Ectodermal cell (in vitro differentiated cells): Measurements from ENCODE around the gene CHID1.

Experiments used
- H3K27ac ChIP-seq: 2 replicates; pipeline ENCODE4 v1.7.0; 2013; ENCODE audit warnings: mild to moderate bottlenecking, low read depth, low read length; ENCODE audit not compliant: insufficient read depth, poor library complexity, severe bottlenecking
- H3K27me3 ChIP-seq: 2 replicates; pipeline ENCODE4 v1.7.0; 2013; ENCODE audit warnings: mild to moderate bottlenecking, low read length; ENCODE audit not compliant: insufficient read depth, control insufficient read depth, poor library complexity, severe bottlenecking
- H3K36me3 ChIP-seq: one replicate; pipeline ENCODE4 v1.7.0; 2013; ENCODE audit warnings: low read length; ENCODE audit not compliant: control insufficient read depth, insufficient read depth
- H3K4me1 ChIP-seq: one replicate; pipeline ENCODE4 v1.7.0; 2013; ENCODE audit warnings: low read length; ENCODE audit not compliant: control insufficient read depth, insufficient read depth
- H3K4me3 ChIP-seq: 2 replicates; pipeline ENCODE4 v1.7.0; 2013; ENCODE audit warnings: low read depth, low read length, control low read depth; ENCODE audit not compliant: insufficient read depth
- H3K9me3 ChIP-seq: 2 replicates; pipeline ENCODE4 v1.7.0; 2013; ENCODE audit warnings: mild to moderate bottlenecking, low read length, moderate library complexity; ENCODE audit not compliant: control insufficient read depth
- WGBS, 2 experiments: methylation state at CpG; one replicate each; pipeline ENCODE4 v1.1.7; 2013; ENCODE audit warnings: missing lambda C conversion rate in 2 of 2; 5-methylcytosine and 5-hydroxymethylcytosine counted together

Gene CHID1

GRCh38 chr11:844693-845644 is 65.6 kb downstream of the CHID1 start:
- H3K4me3 ChIP-seq = peak overlapping the region; percentile 99
- H3K4me1 ChIP-seq = peaks cover 38% of the 10 kb centered on the region
- no peaks in the 10 kb centered on the region for H3K36me3 ChIP-seq
- H3K27ac ChIP-seq = peak overlapping the region; percentile 82
- H3K9me3 ChIP-seq = no peaks in the 10 kb centered on the region
- H3K27me3 ChIP-seq = peaks cover 22% of the 10 kb centered on the region
- 40 to 42% methylated on average over 31 of the region's 31 CpGs for WGBS, 2 experiments

GRCh38 chr11:843818-844692 is 66.6 kb downstream of the CHID1 start:
- WGBS, 2 experiments = 2% methylated on average over 25 of the region's 25 CpGs
- Histone ChIP-seq H3K27me3 (peaks cover 16% of the 10 kb centered on the region), H3K4me1 (peaks cover 35% of the 10 kb centered on the region)

GRCh38 chr11:843086-843734 is 67.4 kb downstream of the CHID1 start:
- Histone ChIP-seq H3K4me1 (peaks cover 28% of the 10 kb centered on the region), H3K36me3 (peaks cover 11% of the 10 kb centered on the region), H3K9me3 (no peaks in the 10 kb centered on the region), H3K27ac (no peak overlapping the region), H3K4me3 (peak overlapping the region; percentile 99), H3K27me3 (peaks cover 7% of the 10 kb centered on the region)
- 0% methylated on average over 53 of the region's 53 CpGs for WGBS, 2 experiments

More at GRCh38 chr11:843818-844692, 66.6 kb downstream of the CHID1 start:
- H3K4me3 ChIP-seq = peak overlapping the region; percentile 99
- no peaks in the 10 kb centered on the region for H3K9me3 ChIP-seq
- H3K27ac ChIP-seq = peak overlapping the region; percentile 82
- H3K36me3 ChIP-seq = peaks cover 6% of the 10 kb centered on the region

GRCh38 chr11:842370-843002 is 68.1 kb downstream of the CHID1 start, which contains the start of the genes POLR2L and TSPAN4:
Gene POLR2L, minus strand, starts transcription at chr11:842529. Its CDS starts 21 bp downstream, at chr11:842508.
Gene TSPAN4, plus strand, starts transcription at chr11:842852. Its CDS starts 7,453 bp downstream, at chr11:850305.
- WGBS, 2 experiments = 0% methylated on average over 87 of the region's 87 CpGs
- Histone ChIP-seq H3K36me3 (peaks cover 11% of the 10 kb centered on the region), H3K9me3 (no peaks in the 10 kb centered on the region), H3K4me3 (peak within 1 kb of the TSS; percentile 99), H3K4me1 (peaks cover 28% of the 10 kb centered on the region), H3K27ac (peak within 1 kb of the TSS; percentile 98), H3K27me3 (peaks cover 7% of the 10 kb centered on the region)

- peaks cover 7% of the 10 kb centered on the region for H3K27me3 ChIP-seq
- H3K36me3 ChIP-seq = peaks cover 15% of the 10 kb centered on the region
- 1% methylated on average over 27 of the region's 27 CpGs for WGBS, 2 experiments
- peak overlapping the region; percentile 99 for H3K4me3 ChIP-seq
- H3K9me3 ChIP-seq = no peaks in the 10 kb centered on the region
- H3K27ac ChIP-seq = peak overlapping the region; percentile 98
- peaks cover 28% of the 10 kb centered on the region for H3K4me1 ChIP-seq
Measured at GRCh38 chr11:841981-842369, 68.6 kb downstream of the CHID1 start.

GRCh38 chr11:839875-840617 is 70.6 kb downstream of the CHID1 start:
- Histone ChIP-seq H3K27me3 (peaks cover 7% of the 10 kb centered on the region), H3K27ac (no peak overlapping the region), H3K4me3 (no peak overlapping the region), H3K36me3 (peaks cover 20% of the 10 kb centered on the region), H3K9me3 (no peaks in the 10 kb centered on the region), H3K4me1 (peaks cover 18% of the 10 kb centered on the region)
- 89 to 90% methylated on average over 25 of the region's 25 CpGs for WGBS, 2 experiments

- Histone ChIP-seq H3K36me3 (peaks cover 20% of the 10 kb centered on the region), H3K4me1 (peaks cover 20% of the 10 kb centered on the region), H3K27ac (no peak overlapping the region), H3K4me3 (no peak overlapping the region), H3K9me3 (no peaks in the 10 kb centered on the region), H3K27me3 (peaks cover 7% of the 10 kb centered on the region)
- WGBS, 2 experiments = 93 to 97% methylated on average over 5 of the region's 5 CpGs
Measured at GRCh38 chr11:839280-839623, 71.4 kb downstream of the CHID1 start.

- Histone ChIP-seq H3K27ac (no peak overlapping the region), H3K4me3 (no peak overlapping the region), H3K9me3 (no peaks in the 10 kb centered on the region), H3K36me3 (peaks cover 20% of the 10 kb centered on the region), H3K27me3 (peaks cover 5% of the 10 kb centered on the region), H3K4me1 (peaks cover 17% of the 10 kb centered on the region)
- 78% methylated on average over 17 of the region's 17 CpGs for WGBS, 2 experiments
Measured at GRCh38 chr11:838441-839279, 72.0 kb downstream of the CHID1 start.
